HepG2 (cell line): ENCODE results near the gene IFITM10. TPM values are rescaled to one million over a fixed set of nuclear protein-coding genes. Genes with fewer than 3 reads are reported as not detected.

Experiments used
- ARHGAP35 ChIP-seq: sonication (generic); formaldehyde crosslinking; IDR thresholded peaks from 2 replicates; pipeline ENCODE4 v1.9.0; 2022; ENCODE audit warnings: mild to moderate bottlenecking, inconsistent platforms, moderate library complexity, missing genetic modification reagents, borderline replicate concordance
- ARID2 ChIP-seq: sonication (generic); formaldehyde crosslinking; IDR thresholded peaks from 2 replicates; pipeline ENCODE4 v1.8.1; 2022; ENCODE audit warnings: mild to moderate bottlenecking, missing genetic modification reagents, borderline replicate concordance
- FOXO1 ChIP-seq: sonication (generic); formaldehyde crosslinking; IDR thresholded peaks from 2 replicates; pipeline ENCODE4 v1.4.0; 2020; ENCODE audit warnings: missing genetic modification reagents
- HDAC1 ChIP-seq: sonication (generic); formaldehyde crosslinking; IDR thresholded peaks from 2 replicates; pipeline ENCODE4 v1.5.1; 2020; ENCODE audit warnings: mild to moderate bottlenecking, missing genetic modification reagents
- KLF6 ChIP-seq: IDR thresholded peaks from 2 replicates; pipeline ENCODE4 v1.8.0; 2016; ENCODE audit warnings: missing biosample characterization, missing genetic modification reagents
- NFIB ChIP-seq: sonication (generic); formaldehyde crosslinking; IDR thresholded peaks from 2 replicates; pipeline ENCODE4 v1.9.0; 2021; ENCODE audit warnings: missing genetic modification reagents, mild to moderate bottlenecking, borderline replicate concordance
- NFKBIZ ChIP-seq: IDR thresholded peaks from 2 replicates; pipeline ENCODE4 v1.6.1; 2018; ENCODE audit warnings: missing genetic modification reagents, missing compliant biosample characterization
- POLR2G ChIP-seq: fragments of 200-400 bp; formaldehyde crosslinking; IDR thresholded peaks from 2 replicates; pipeline ENCODE4 v1.6.1; 2018; ENCODE audit warnings: mild to moderate bottlenecking, low read depth, low read length, moderate library complexity
- ZKSCAN5 ChIP-seq: sonication (generic); formaldehyde crosslinking; IDR thresholded peaks from 2 replicates; pipeline ENCODE4 v1.5.1; 2020; ENCODE audit warnings: mild to moderate bottlenecking, missing genetic modification reagents
- polyA plus RNA-seq, 8 experiments: library from polyadenylated mRNA; depleted of rRNA in 3 of 8; stranded (reverse) in 7 of 8; unstranded in 1 of 8; fragments of >200 nt; fragmentation: Illumina TruSeq in 4 of 8; extraction: Trizol in 4 of 8; gene quantifications; 2 replicates each; pipeline versions ENCODE4 v1.2.1 to v1.2.3, GENCODE V29; 2011 to 2016; ENCODE audit warnings: low read depth in 4 of 8, missing spikeins in 1 of 8, mixed read lengths in 1 of 8; ENCODE audit not compliant: insufficient read depth in 1 of 8
- total RNA-seq, 5 experiments: library from RNA; depleted of rRNA; stranded (reverse); fragments of >200 nt; fragmentation: Illumina TruSeq; extraction: Trizol; gene quantifications; 2 replicates each; pipeline ENCODE4 v1.2.3, GENCODE V29; 2016; ENCODE audit warnings: low read depth in 1 of 5
- TF ChIP-seq, protein P1 (sequence below): sonication (generic); formaldehyde crosslinking; IDR thresholded peaks from 2 replicates; pipeline ENCODE4 v1.9.0; 2021; ENCODE audit warnings: mild to moderate bottlenecking, missing genetic modification reagents
- TF ChIP-seq, protein P2 (sequence below): sonication (generic); formaldehyde crosslinking; IDR thresholded peaks from 2 replicates; pipeline ENCODE4 v1.4.0; 2020; ENCODE audit warnings: missing genetic modification reagents
- TF ChIP-seq, protein P3 (sequence below): sonication (generic); formaldehyde crosslinking; IDR thresholded peaks from 2 replicates; pipeline ENCODE4 v1.4.0; 2020; ENCODE audit warnings: missing genetic modification reagents, borderline replicate concordance
- TF ChIP-seq, protein P4 (sequence below): sonication (generic); formaldehyde crosslinking; IDR thresholded peaks from 2 replicates; pipeline ENCODE4 v1.8.0; 2023; ENCODE audit warnings: mild to moderate bottlenecking, missing genetic modification reagents
- TF ChIP-seq, protein P5 (sequence below): sonication (generic); formaldehyde crosslinking; conservative IDR thresholded peaks from 2 replicates; pipeline ENCODE4 v1.8.0; 2022; ENCODE audit warnings: mild to moderate bottlenecking, moderate library complexity, missing genetic modification reagents

IFITM10 gene
- total and polyA plus RNA-seq, 2 of the 13 experiments (the other 11 are each of a cell fraction or from before 2014, with no cell fraction given): 0.09 to 0.13 TPM

DNA sequence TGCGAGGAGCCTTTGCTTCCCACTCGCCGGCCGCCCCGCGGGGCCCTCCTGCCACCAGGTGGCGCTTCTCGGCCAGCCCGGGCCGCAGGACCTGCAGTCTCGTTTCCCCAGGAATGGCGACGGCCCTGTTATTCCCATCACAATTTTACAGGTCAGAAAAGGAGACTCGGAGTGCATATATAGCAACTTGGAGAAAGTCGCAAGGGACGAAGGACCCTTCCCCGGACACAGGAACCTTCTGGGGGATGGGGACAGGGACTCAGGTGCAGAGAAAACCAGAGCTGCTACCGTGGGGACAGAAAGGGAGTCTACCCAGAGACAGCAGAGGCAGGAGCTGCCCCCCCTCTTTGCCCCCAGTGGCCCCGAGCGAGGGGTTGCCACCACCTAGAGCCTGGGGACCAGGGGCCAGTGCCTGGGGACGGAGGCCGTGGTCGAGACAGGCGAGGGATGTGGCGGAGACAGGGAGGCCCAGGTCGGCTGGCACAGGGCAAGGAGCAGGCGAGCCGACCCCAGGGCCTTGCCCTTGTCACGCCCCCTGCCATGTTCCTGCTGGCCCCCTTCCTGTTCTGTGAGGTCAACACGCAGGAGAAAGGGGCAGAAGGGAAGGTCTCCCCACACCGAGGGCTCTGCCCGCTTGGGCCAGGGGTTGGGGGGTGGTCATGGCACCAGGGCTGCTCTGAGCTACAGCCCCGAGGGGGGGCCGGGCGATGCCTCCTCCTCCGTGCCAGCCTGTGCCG is 56.9 kb downstream of the IFITM10 start (continued):
- TF ChIP-seq, protein P1, sequence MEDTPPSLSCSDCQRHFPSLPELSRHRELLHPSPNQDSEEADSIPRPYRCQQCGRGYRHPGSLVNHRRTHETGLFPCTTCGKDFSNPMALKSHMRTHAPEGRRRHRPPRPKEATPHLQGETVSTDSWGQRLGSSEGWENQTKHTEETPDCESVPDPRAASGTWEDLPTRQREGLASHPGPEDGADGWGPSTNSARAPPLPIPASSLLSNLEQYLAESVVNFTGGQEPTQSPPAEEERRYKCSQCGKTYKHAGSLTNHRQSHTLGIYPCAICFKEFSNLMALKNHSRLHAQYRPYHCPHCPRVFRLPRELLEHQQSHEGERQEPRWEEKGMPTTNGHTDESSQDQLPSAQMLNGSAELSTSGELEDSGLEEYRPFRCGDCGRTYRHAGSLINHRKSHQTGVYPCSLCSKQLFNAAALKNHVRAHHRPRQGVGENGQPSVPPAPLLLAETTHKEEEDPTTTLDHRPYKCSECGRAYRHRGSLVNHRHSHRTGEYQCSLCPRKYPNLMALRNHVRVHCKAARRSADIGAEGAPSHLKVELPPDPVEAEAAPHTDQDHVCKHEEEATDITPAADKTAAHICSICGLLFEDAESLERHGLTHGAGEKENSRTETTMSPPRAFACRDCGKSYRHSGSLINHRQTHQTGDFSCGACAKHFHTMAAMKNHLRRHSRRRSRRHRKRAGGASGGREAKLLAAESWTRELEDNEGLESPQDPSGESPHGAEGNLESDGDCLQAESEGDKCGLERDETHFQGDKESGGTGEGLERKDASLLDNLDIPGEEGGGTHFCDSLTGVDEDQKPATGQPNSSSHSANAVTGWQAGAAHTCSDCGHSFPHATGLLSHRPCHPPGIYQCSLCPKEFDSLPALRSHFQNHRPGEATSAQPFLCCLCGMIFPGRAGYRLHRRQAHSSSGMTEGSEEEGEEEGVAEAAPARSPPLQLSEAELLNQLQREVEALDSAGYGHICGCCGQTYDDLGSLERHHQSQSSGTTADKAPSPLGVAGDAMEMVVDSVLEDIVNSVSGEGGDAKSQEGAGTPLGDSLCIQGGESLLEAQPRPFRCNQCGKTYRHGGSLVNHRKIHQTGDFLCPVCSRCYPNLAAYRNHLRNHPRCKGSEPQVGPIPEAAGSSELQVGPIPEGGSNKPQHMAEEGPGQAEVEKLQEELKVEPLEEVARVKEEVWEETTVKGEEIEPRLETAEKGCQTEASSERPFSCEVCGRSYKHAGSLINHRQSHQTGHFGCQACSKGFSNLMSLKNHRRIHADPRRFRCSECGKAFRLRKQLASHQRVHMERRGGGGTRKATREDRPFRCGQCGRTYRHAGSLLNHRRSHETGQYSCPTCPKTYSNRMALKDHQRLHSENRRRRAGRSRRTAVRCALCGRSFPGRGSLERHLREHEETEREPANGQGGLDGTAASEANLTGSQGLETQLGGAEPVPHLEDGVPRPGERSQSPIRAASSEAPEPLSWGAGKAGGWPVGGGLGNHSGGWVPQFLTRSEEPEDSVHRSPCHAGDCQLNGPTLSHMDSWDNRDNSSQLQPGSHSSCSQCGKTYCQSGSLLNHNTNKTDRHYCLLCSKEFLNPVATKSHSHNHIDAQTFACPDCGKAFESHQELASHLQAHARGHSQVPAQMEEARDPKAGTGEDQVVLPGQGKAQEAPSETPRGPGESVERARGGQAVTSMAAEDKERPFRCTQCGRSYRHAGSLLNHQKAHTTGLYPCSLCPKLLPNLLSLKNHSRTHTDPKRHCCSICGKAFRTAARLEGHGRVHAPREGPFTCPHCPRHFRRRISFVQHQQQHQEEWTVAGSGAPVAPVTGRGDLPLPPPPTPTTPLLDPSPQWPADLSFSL (CRISPR knock-in tag): no peak
- TF ChIP-seq NFKBIZ (no peak), ARID2 (CRISPR knock-in tag) (0 out of 2 replicates have a peak, but pooled peaks have one; percentile 53), ZKSCAN5 (CRISPR knock-in tag) (peak; percentile 61), NFIB (CRISPR knock-in tag) (no peak), ARHGAP35 (CRISPR knock-in tag) (no peak; the same call in 1 of the 2 replicates), HDAC1 (CRISPR knock-in tag) (peak; percentile 50), FOXO1 (0 out of 2 replicates have a peak, but pooled peaks have one; percentile 22), KLF6 (CRISPR knock-in tag) (no peak; the same call in 1 of the 2 replicates), POLR2G (peak; percentile 60)
- TF ChIP-seq, protein P2, sequence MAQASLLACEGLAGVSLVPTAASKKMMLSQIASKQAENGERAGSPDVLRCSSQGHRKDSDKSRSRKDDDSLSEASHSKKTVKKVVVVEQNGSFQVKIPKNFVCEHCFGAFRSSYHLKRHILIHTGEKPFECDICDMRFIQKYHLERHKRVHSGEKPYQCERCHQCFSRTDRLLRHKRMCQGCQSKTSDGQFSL: peak; percentile 40; the same call in 1 of the 2 replicates
- TF ChIP-seq, protein P3, sequence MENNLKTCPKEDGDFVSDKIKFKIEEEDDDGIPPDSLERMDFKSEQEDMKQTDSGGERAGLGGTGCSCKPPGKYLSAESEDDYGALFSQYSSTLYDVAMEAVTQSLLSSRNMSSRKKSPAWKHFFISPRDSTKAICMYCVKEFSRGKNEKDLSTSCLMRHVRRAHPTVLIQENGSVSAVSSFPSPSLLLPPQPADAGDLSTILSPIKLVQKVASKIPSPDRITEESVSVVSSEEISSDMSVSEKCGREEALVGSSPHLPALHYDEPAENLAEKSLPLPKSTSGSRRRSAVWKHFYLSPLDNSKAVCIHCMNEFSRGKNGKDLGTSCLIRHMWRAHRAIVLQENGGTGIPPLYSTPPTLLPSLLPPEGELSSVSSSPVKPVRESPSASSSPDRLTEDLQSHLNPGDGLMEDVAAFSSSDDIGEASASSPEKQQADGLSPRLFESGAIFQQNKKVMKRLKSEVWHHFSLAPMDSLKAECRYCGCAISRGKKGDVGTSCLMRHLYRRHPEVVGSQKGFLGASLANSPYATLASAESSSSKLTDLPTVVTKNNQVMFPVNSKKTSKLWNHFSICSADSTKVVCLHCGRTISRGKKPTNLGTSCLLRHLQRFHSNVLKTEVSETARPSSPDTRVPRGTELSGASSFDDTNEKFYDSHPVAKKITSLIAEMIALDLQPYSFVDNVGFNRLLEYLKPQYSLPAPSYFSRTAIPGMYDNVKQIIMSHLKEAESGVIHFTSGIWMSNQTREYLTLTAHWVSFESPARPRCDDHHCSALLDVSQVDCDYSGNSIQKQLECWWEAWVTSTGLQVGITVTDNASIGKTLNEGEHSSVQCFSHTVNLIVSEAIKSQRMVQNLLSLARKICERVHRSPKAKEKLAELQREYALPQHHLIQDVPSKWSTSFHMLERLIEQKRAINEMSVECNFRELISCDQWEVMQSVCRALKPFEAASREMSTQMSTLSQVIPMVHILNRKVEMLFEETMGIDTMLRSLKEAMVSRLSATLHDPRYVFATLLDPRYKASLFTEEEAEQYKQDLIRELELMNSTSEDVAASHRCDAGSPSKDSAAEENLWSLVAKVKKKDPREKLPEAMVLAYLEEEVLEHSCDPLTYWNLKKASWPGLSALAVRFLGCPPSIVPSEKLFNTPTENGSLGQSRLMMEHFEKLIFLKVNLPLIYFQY (CRISPR knock-in tag): 0 out of 2 replicates have a peak, but pooled peaks have one; percentile 33
- TF ChIP-seq, protein P4, sequence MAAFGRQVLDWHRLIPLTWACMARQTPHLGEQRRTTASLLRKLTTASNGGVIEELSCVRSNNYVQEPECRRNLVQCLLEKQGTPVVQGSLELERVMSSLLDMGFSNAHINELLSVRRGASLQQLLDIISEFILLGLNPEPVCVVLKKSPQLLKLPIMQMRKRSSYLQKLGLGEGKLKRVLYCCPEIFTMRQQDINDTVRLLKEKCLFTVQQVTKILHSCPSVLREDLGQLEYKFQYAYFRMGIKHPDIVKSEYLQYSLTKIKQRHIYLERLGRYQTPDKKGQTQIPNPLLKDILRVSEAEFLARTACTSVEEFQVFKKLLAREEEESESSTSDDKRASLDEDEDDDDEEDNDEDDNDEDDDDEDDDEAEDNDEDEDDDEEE: no peak
- TF ChIP-seq, protein P5, sequence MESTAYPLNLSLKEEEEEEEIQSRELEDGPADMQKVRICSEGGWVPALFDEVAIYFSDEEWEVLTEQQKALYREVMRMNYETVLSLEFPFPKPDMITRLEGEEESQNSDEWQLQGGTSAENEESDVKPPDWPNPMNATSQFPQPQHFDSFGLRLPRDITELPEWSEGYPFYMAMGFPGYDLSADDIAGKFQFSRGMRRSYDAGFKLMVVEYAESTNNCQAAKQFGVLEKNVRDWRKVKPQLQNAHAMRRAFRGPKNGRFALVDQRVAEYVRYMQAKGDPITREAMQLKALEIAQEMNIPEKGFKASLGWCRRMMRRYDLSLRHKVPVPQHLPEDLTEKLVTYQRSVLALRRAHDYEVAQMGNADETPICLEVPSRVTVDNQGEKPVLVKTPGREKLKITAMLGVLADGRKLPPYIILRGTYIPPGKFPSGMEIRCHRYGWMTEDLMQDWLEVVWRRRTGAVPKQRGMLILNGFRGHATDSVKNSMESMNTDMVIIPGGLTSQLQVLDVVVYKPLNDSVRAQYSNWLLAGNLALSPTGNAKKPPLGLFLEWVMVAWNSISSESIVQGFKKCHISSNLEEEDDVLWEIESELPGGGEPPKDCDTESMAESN (CRISPR knock-in tag): 0 out of 2 replicates have a peak, but pooled peaks have one; percentile 55
